NCI-H748 (cell line): ENCODE data around the gene TRIM63.

Experiments used
- DNase-seq: peaks from one replicate; lab custom pipeline; 2025; ENCODE audit not compliant: unreplicated experiment; lab: John Stamatoyannopoulos, UW

TRIM63 gene

DNA sequence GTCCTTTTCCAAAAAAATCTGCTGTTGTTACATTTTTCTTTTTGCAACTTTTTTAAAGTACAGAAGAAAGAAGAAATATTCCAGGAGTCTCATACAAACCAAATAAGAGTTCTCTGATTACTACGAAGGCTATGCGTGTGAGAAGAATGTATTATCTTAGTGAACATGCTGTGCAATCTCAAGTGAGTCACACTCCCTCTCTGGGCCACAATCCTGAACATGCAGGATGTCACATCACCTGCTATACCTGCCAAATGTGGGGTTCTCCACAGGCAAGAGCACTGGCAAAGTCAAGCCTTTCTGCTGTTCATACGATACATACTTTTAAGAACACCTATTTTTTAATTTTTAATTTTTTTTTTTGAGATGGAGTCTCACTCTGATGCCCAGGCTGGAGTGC, 21.7 kb upstream of the TRIM63 start:
- DNase-seq = no peak

DNA sequence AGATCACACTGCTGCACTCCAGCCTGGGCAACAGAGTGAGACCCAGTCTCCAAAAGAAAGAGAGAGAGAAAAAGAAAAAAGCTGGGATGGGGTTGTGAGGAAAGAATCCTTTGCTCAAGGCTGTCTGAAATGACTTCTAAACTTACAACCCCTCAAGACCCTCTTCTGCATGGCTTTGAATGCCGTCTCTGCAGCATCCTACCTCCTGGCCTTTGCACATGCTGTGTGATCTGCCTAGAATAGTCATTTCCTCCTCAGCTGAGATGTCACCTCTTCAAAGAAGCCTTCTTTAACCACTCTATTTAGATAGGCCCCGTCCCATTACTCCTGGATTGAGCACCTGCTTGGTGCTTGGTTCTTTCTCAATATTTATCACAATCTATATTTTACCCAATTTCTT, 17.4 kb upstream of the TRIM63 start:
- DNase-seq = no peak

DNA sequence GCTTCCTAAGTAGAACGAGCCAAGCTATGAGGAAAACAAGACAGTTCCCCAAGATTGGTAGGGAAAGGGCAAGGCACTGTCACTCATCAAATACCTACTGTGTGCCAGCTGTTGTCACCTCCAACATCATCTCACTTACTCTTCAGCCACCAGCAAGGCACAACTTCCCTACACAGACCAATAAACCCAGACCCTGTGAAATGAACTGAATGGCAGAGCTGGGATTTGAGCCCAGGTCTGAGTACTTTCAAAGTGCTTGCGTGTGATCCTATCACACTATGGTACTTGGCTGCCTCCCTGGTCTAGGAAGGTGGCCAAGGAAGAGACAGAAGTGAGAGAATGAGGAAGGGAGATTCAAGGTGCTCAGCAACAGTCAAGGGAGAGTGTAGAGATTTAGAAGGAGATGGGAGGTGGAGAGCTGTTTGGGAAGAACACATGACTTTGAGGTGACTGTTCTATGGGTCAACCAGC, 16.7 kb upstream of the TRIM63 start:
- no peak for DNase-seq

DNA sequence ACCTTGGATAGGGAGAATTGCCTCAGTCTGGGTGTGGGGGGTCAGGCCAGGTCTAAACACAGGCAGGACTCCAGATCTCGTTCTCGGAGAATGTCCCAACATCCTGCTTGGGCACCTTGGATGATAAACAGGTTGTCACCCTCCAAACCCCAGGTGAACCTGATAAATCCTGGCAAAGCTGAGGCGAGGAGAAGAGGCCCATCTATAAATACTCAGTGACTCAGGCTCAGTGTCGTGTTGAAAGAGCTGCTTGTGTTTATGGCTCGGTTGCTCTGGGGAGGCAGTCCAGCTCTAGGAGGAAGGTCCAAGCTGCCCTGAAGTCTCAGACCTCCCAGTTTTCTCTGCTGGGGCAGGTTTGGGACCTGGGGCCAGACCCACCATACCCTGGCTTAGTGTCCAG, 15.8 kb upstream of the TRIM63 start:
- DNase-seq = no peak

DNA sequence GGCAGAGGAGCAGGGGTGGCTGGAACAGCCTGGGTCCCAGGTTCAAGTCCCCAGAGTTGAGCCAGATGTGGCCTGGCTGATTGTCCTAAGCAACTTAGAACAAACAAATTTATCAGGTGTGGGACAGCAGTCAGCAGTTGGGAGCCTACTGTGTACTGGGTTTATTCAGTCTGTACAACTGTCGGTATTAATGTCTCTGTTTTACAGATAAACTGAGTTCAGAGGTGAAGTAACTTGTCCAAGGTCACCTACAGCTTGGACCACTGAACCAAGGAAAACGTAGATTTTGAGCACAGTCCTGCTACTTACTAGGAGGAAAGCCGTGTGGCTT, 14.6 kb upstream of the TRIM63 start:
- no peak for DNase-seq

DNA sequence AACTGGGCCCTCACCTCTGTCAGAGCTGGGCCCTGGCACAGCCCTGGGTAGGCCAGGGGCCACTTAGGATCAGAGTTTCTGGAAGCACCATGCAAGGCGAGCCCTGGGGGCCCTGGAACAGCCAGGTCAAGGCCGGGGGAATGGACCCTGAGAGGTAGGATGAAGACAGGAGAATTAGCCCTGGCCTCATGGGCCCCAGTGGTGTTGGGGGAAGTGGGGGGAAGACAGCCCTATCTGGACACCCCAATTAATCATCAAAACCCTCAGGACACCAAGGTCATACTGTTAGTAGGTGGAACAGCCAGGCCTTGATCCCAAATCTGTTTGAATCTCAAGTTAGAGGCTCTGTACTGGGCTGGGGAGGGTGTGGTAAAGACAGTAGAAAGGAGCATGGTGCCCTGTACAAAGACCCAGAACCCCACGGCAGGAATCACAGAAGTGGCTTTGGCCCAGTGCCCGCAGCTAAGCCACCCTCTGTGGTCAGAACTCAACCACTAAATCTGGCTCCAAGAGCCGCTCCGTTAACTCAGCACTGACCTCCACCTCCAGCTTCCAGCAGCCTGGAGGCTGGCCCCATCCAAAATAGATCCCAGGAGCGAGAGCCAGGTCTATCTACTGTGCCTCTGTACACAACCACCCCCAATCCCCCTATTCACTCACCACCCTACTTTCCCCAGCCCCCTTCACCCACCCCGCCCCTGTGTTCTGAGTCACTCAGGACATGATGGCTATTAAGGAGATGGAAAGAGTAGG, 14.0 kb upstream of the TRIM63 start:
- DNase-seq = no peak

DNA sequence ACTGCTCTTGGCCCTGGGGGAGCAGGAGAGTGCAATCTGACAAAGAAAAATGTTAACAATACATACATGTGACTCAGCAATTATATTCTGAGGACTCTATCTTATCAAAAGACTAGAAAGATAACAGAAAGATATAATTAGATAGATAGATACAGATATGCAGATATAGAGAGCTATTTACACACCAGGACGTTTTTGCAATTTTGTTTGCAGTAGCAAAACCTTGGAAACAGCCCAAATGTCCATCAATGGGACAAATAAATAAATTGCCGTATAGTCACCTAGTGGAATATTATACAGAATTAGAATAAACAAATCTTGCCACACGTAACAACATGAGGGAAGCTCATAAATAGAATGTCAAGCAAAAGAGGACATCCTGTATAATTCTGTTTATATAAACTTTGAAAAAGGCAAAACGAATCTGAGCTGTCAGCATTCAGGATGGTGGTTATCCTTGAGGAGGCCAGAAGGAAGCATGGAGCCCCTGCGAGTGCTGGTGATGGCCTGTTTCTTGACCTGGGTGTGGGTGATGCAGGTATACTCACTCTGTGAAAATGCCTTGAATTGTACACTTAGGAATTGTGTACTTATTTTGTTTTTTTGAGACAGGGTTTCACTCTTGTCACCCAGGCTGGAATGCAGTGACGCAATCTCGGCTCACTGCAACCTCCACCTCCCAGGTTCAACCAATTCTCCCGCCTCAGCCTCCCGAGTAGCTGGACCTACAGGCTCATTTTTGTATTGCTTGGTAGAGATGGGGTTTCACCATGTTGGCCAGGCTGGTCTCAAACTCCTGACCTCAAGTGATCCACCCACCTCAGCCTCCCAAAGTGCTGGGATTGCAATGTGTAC, 12.8 kb upstream of the TRIM63 start:
- no peak for DNase-seq

DNA sequence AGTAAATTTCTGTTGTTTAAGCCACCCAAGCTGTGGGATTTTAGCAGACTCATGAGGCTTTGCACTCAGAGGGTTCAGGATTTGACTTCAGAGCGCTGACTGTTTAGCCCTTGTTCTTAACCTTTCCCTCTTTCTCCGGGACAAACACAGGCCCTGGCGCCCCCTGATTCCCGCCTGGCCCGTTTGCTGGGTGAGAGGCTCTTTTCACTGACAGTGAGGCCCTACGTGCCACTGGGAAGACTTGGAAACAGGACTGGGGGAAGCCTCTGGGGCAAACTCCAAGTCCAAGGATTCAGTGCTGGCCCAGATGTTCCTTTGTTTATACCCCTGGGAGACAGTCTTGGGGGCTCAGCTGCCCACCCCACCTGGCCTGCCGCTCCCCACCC, 11.7 kb upstream of the TRIM63 start:
- no peak for DNase-seq

DNA sequence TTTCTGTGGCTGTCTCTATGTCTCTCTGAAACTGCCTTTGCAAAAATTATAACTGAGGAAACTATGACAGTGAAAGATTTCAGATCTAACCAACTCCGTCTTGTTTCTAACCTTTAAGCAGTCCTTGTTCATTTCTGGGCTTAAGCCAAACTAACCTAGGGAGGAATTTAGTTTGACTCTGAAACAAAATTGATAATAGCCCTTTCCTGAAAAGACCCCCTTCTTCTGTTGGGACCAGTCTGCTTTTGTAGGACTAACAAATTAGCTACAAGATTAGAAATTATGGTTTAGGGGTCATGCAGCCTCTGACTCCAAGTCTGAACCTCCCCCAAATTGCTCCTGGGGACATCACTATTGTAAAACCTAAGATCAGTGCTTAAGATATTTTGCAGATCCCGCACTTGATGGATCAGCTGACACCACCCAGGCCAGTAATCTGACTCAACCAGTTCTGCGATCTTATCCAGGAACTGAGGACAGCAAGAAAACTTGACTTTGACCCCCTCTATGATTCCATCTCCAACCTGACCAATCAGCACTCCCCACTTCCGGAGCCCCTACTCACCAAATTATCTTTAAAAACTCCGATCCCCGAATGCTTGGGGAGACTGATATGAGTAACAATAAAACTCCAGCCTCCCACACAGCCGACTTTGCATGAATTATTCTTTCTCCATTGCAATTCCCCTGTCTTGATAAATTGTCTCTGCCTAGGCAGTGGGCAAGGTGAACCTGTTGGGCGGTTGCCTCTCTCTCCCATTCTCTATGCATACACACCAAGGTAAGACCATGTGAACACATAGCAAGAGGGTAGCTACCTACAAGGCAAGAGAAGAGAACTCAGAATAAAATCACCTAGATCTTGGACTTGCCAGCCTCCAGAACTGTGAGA, 11.1 kb upstream of the TRIM63 start:
- DNase-seq = no peak

DNA sequence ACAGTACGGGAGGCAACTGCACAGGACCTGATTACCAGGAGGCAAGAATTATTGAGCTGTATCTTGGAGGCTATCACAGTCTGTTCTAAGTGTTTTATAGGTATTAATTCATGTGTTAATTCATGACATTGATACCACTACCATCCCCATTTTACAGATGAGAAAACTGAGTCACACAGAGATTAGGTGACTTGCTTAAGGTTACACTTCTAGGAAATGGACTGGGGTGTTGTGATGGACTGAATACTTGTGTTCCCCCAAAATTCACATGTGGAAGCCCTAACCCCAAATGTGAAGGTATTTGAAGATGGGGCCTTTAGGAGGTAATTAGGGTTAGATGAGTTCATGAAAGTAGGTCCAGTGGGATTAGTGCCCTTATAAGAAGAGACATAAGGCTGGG, 10.1 kb upstream of the TRIM63 start:
- no peak for DNase-seq

DNA sequence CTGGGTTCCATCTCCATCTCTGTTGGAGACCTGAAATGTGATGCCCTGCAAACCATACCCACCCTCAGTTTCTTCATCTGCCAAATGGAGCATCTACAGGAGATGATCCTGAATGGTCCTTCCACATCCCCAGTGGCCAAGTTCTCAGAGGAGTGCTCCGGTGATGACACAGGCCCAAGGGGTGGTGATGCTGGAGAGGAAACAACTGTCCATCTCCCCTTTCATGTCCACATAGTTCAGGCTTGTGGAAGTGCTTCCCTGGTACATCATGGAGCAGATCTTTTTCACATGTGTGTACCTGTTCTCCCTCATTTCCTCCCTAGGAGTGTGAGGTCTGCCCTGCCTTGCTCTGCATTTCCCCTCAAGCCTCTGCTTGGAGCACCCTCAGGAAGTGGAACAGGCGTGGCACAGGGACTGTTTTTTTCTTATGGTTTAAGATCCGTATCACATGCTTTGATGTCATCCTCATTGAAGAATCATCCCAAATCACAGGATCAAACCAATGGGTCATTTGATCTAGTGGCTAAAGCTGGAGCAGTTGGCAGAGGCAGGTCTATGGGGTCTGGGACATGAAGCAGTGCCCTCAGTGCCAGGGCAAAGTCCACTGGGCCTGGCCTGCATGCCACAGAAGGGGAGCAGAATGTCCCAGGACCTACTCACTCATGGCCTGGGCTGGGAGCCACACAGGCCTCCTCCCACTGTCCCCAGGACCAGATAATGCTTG, 8.2 kb upstream of the TRIM63 start:
- DNase-seq = no peak

DNA sequence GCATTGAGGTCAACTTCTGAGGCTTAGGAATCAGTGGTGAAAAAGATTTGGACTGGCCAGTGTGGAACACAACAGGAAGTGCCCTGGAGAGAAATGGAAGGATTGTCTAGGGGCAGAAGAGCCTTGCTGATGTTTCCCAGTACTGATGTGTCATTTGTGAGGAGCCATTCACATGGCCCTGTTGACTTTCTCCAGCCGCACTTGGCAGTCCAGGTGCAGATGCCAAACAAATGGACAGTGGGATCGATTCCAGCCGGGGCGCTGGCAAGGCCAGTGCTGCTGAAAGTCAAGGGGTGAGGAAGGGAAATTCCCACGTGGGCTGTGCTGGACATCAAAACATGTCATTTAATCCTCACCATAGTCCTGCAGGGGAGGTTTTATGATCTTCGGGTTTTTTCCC, 4.9 kb upstream of the TRIM63 start:
- no peak for DNase-seq

DNA sequence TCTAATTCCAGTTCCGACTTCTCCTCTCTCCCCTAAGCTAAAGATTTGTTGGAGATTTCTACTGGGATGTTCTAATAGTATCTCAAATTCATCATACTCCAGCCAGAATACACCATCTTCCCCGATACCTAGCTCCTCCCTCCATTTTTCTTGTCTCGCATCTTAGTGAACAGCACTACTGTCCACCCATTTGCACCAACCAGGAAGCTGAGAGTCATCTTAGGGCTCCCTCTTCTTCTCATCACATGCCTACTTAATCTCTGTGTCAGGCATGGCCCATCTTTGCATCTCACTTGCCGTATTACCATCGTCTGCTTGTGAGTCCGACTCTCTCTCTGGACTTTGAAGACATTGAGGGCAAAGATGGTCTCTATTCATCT, 3.5 kb upstream of the TRIM63 start:
- no peak for DNase-seq

DNA sequence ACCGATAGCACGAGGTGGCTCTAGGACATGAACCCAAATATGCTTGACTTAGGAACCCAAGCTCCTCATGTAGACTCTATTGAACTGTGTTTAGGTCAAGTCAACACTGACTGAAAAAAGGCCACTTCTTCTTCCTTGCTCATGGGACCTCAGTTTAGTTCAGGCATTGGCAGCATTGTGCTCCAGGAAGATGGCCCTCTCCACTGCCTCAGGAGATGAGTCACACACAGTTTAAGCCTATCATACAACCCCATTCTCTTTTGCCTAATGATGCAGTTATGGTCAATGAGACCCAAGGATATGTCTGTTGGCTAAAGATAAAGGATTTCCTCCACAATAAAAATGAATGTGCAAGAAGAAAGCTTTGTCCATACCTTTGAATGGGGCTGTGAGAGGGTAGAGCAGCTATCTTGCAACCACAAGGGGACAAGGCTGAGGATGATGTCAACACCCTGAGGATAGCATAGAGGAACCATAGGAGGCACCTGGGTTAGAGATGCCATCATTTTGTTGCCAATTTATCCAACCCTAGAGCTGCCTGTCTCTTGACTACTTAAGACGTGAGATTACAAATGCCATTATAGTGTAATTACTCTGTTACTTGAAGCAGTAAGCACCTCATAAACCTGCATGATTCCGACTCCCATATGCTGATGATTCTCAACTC, 3.0 kb upstream of the TRIM63 start:
- DNase-seq = no peak

DNA sequence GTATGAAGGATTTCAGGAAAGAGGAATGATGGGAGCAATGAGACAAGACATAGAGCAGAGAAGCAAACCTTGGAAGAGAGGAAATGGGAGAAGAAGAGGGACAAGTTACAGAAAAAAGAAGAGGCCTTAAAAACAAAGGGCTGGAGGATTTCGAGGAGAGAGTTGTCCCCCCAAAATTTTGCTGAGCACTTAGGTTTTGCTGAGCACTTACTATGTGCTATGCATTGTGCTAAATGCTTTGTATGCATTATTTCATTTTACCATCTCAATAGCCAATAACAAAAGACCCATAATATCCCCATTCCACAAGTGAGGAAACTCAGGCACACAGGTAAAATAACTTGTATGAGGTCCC, 2.5 kb upstream of the TRIM63 start:
- no peak for DNase-seq

DNA sequence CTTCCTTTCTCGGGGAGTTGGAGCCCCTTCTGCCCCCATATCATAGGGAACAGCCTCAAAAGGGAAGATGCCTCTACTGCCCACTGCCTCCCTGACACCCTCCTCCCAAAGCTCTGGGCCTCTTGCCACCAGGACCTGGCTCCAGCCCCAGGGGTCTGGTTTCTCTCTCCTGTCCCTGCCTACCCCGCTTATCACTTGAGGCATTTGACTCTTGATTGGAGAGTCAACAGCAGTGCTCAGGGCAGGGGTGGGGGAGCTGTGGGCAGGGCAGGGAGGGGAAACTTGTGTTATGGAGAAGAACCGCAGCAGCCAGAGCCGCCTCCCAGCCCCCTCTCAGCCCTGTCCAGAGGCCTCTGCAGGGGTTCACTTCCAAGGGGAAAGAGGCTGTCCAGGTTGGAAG, 573 bp downstream of the TRIM63 start:
- no peak for DNase-seq

DNA sequence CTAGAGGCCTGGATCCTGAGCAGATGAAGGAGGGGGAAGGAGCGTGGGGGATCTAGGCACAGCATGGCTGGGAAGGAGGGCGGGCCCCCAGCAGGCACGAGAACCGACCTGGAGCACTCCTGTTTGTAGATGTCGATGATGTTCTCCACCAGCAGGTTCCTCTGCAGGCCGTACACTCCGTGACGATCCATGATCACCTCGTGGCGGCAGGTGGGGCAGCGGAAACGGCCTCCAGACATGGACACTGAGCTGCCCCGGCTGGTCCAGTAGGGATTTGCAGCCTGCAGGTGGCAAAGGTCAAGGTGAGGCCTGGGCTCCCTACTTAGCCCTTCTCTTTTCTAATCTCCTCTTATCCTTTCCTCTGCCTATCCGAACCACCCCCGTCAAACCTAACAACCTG, 1.3 kb downstream of the TRIM63 start:
- no peak for DNase-seq

DNA sequence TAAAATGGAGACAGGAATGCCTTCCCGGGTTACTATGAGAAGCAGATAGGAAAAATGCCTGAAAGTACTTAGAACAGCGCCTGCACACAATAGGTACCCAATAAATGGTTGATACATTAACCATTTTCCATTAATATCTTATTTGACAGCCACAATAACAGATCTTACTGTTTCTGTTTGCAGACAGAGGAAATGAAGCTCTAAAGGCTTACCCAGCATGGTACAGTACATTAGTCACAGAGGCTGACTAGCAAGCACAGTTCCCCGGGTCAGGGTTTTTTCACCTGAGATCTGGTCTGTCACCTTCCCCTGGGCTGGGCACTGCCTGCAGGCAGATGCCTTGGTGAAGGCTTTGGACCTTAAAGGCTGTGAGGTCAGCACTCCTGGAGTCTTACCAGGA, 2.9 kb downstream of the TRIM63 start:
- DNase-seq = no peak

DNA sequence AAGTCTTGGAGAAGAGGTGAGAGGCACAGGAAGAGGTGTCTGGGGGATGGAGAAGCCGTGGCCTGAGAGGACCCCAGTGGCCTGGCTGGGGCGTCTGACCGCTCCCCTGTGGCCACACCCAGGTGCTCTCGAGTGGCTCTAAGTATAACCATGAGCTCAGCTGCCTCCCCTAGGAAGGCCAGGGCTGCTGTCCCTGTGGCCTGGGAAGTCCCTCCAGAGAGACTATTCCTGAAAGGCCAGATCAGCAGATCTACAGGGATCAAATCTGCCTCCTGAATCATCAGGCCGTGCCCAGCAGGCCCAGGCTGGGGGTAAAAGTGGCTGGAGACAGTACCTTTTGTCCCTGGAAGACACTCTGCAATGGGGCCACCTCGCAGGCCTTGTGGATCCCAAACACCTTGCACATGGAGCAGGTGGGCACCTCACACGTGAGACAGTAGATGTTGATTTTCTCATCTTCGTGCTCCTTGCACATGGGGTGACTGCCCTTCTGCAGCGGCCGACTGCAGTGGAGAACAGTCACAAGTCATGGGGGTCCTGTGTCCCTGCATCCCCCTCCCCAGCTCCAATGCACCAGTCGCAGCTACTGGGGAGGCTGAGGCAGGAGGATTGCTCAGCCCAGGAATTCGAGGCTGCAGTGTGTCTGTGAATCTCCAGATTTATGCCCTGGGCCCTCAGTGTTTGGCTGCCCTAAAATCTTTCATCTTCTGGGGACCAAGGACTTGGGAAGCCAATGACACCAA, 6.4 kb downstream of the TRIM63 start:
- no peak for DNase-seq

DNA sequence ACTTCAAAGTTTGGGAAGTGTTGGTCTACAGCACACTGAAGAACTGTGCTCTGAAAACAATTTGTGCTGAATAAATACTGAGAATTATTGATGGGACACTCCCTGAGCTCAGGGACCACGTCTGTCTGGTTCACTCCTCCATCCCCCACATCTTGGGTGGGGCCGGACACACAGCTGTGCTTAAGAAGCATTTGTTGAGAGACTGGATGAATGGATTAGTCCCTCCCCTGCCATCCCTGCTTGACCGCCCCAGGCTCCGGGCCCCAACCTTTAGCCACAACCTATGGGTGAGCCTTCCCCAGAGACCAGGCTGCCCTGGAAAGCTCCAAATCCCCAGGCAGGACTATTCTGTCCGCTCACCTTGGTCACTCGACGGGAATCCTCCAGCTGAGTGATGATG, 7.5 kb downstream of the TRIM63 start:
- no peak for DNase-seq
